Heart left ventricle (tissue), 16 donors: Measurements from ENCODE around the gene MICALL2. TPM values are rescaled to one million over a fixed set of nuclear protein-coding genes. Genes with fewer than 3 reads are reported as not detected.

Experiments used
- ATAC-seq, 4 donors: fragments of 200-7000 bp; cut with Tn5 transposase; one replicate each; pipeline ENCODE4 v1.9.1; 2020 to 2022; ENCODE audit warnings: moderate library complexity in 4 of 4, mild to moderate bottlenecking in 3 of 4, moderate number of reproducible peaks in 1 of 4
- DNase-seq, 5 donors: peaks; one replicate each; pipeline ENCODE4 v3.0.0-alpha.2; 2020
- H3K27ac ChIP-seq, 12 donors: fragments of 200-600 bp; sonication (generic) in 4 of 12; one replicate each; pipeline versions ENCODE4 v1.5.0 to v1.8.0; 2016 to 2022; ENCODE audit warnings: mild to moderate bottlenecking in 2 of 12
- H3K27me3 ChIP-seq, 9 donors: fragments of 200-600 bp; sonication (generic) in 2 of 9; one replicate each; pipeline versions ENCODE4 v1.5.1 to v1.8.0; 2016 to 2022; ENCODE audit warnings: mild to moderate bottlenecking in 3 of 9
- H3K36me3 ChIP-seq, 9 donors: fragments of 200-600 bp; sonication (generic) in 2 of 9; one replicate each; pipeline versions ENCODE4 v1.5.0 to v1.8.0; 2018 to 2022; ENCODE audit warnings: mild to moderate bottlenecking in 2 of 9
- H3K4me1 ChIP-seq, 12 donors: fragments of 200-600 bp; sonication (generic) in 4 of 12; one replicate each; pipeline versions ENCODE4 v1.5.0 to v1.8.0; 2016 to 2022; ENCODE audit warnings: mild to moderate bottlenecking in 3 of 12
- H3K4me3 ChIP-seq, 12 donors: fragments of 200-600 bp; sonication (generic) in 4 of 12; one replicate each; pipeline versions ENCODE4 v1.5.0 to v1.8.0; 2017 to 2022; ENCODE audit warnings: mild to moderate bottlenecking in 9 of 12, moderate library complexity in 4 of 12
- H3K9me3 ChIP-seq, 12 donors: fragments of 200-600 bp; sonication (generic) in 4 of 12; one replicate each; pipeline versions ENCODE4 v1.5.0 to v1.8.0; 2016 to 2022; ENCODE audit warnings: mild to moderate bottlenecking in 1 of 12
- POLR2A ChIP-seq, 2 donors: fragments of 450-650 bp; IDR thresholded peaks; one replicate each; pipeline ENCODE4 v1.6.1; 2017; ENCODE audit warnings: antibody characterized with exemption in 2 of 2, mild to moderate bottlenecking in 2 of 2, moderate library complexity in 2 of 2
- WGBS, 4 donors: extraction: QIAGEN DNeasy Blood & Tissue Kit in 2 of 4; methylation state at CpG; one replicate each; pipeline versions ENCODE4 v1.1.5 to v1.1.7; 2013 to 2018; 5-methylcytosine and 5-hydroxymethylcytosine counted together
- intact Hi-C, 10 donors: fragments of 100-400 bp; cut with DNase I; formaldehyde crosslinking; loops; one replicate each; pipeline versions ENCODE4 v1.11.1 to v1.14.2; 2022
- polyA plus RNA-seq, 2 donors: library from polyadenylated mRNA; stranded (reverse); fragments of 200-250 nt; gene quantifications; one replicate each; pipeline ENCODE4 v1.2.3, GENCODE V29; 2013
- total RNA-seq, 9 donors: library from RNA; depleted of rRNA in 2 of 9; stranded (reverse); fragments of >200 nt in 2 of 9; fragmentation: NEBNext Ultra II Directional in 3 of 9; extraction: Animal tissue kit (Norgen Biotek cat#: 25700) in 3 of 9; gene quantifications; one replicate each; pipeline versions ENCODE4 v1.1.0 to v1.2.4, GENCODE V29; 2016 to 2023
- TF ChIP-seq, protein P1 (sequence below), 12 donors: fragments of 200-600 bp; sonication (generic) in 4 of 12; IDR thresholded peaks; one replicate each; pipeline versions ENCODE4 v1.5.0 to v1.8.0; 2018 to 2022; ENCODE audit warnings: antibody characterized with exemption in 12 of 12, mild to moderate bottlenecking in 5 of 12
- donor health status: ischemic (EF 13 %, LVEDD 7.1; RV severe dilation, severe dysfunction).
- donor health status: healthy with polysubstance abuse.
- donor health status: DM: no; HTN: yes; CAD: no.
- donor health status: DM: no; HTN: no; CAD: no.
- donor health status: ischemic (EF 25% LVEDD 6.9; RV normal size, moderate dysfunction).
- donor health status: ischemic (EF 25% LVEDD 5.7; RV mildly dilated, moderate dysfunction).
- donor health status: healthy.
- donor health status: DM: yes; HTN: yes; CAD: no.
- donor health status: ischemic (EF 35%, LVEDD 5.7; RV mildly dilated, moderate dysfunction).
- donor health status: nonischemic (EF 11% LVEDD 7.7; RV severe dilation, severe dysfunction).
- donor health status: DM: yes; HTN: yes; CAD: no.
- donor health status: PGD.
- donor health status: ischemic (EF 29% LVEDD 5.4; RV normal size, mild dysfunction).
- donor health status: nonischemic (EF 23%, LVEDD 6.1; RV moderate dilation, normal function).

MICALL2 gene
- total and polyA plus RNA-seq, 11 donors = 2.5 to 18.3 (median 8.4) TPM

DNA sequence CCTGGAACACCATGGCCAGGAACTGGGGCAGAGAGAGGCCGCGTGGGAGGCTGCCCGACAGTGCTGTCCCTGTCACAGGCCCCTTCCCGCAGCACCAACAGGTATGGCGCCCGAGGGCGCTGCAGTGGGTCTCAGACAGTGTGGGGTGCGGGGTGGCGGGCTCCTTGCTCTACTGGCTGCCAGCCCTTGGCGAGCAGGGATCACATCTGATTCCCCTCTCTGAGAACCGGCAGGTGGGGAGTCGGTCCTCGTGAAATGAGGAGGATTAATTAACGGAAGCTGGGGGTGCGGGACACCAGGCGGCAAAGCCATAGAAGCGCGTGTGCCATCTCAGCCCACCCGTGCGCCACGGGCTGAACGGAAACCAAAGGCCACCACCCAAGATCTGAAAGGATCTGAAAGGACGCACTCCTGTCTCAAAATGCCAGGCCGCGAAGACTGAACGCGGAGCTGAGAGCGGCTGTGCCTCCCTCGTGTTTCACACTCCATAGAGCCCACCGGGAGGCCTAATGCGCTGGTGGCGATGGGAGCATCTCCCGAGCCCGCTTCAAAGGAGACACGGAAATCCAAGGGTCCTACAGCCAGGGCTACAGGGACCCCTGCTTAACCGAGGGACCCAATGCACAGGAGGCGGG lies 38.1 kb upstream of the MICALL2 start:
- DNase-seq = no peak

DNA sequence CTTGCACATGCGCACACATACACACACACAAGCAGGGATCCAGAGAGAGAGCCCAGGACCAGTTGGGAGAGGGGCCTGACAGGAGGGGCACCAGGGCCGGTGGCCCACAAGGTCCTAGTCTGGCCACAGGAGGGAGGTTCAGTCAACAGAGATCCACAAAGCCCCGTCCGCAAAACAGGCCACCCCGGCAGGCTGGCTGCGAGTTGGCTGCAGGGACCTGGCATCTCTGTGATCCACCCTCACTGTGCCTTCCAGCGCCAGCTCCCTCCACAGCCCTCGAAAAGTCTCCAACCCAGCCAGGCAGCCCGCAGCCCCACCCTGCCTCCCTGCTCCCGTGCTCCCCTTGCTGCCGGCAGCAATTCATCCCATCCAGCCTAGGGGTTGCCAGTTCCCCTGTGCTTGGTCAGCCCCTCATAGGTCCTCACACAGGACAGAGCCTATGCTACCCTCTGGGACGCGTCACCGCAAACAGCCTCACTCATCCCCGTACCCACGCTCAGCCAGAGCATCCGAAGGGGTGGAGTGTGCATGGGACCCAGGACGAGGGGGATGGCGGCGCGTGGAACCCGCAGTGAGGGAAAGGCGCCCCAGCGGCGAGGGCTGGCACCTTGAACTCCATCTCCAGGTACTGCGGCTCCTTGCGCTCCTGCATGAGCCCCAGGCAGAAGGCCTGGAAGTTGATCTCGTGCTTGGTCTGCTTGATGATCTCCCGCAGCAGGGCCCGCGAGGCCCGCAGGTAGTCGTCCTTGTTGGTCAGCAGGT lies 37.4 kb upstream of the MICALL2 start:
- DNase-seq = no peak
- Histone ChIP-seq H3K27me3 (no peaks in the 10 kb centered on the region), H3K36me3 (peaks cover 3 to 94% (median 91%) of the 10 kb centered on the region in 9 donors), H3K27ac (no peak overlapping the region), H3K4me3 (no peak overlapping the region), H3K9me3 (no peaks in the 10 kb centered on the region), H3K4me1 (peaks cover 0 to 4% (median under 1%) of the 10 kb centered on the region in 12 donors)
- ATAC-seq = peak in 1 of 4 donors; percentile 5
- TF ChIP-seq, protein P1, sequence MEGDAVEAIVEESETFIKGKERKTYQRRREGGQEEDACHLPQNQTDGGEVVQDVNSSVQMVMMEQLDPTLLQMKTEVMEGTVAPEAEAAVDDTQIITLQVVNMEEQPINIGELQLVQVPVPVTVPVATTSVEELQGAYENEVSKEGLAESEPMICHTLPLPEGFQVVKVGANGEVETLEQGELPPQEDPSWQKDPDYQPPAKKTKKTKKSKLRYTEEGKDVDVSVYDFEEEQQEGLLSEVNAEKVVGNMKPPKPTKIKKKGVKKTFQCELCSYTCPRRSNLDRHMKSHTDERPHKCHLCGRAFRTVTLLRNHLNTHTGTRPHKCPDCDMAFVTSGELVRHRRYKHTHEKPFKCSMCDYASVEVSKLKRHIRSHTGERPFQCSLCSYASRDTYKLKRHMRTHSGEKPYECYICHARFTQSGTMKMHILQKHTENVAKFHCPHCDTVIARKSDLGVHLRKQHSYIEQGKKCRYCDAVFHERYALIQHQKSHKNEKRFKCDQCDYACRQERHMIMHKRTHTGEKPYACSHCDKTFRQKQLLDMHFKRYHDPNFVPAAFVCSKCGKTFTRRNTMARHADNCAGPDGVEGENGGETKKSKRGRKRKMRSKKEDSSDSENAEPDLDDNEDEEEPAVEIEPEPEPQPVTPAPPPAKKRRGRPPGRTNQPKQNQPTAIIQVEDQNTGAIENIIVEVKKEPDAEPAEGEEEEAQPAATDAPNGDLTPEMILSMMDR (IDR thresholded peaks at IDR 0.05) = no peak
- no peak for TF ChIP-seq POLR2A (IDR thresholded peaks at IDR 0.05)
- intact Hi-C loops = no loop called here
- 92 to 96% (median 94%) methylated on average over 21 to 33 of the region's 33 CpGs for WGBS, 4 donors

More for the DNA sequence above, 38.1 kb upstream of the MICALL2 start:
- Histone ChIP-seq H3K4me3 (no peak overlapping the region), H3K27me3 (no peaks in the 10 kb centered on the region), H3K9me3 (no peaks in the 10 kb centered on the region), H3K36me3 (peaks cover 3 to 94% (median 91%) of the 10 kb centered on the region in 9 donors), H3K4me1 (peaks cover 0 to 11% (median 6%) of the 10 kb centered on the region in 12 donors), H3K27ac (no peak overlapping the region)
- WGBS, 4 donors = 90 to 96% (median 93%) methylated on average over 26 to 37 of the region's 37 CpGs
- intact Hi-C loops = no loop called here
- ATAC-seq = no peak
- TF ChIP-seq, protein P1 (IDR thresholded peaks at IDR 0.05) = no peak
- no peak for TF ChIP-seq POLR2A (IDR thresholded peaks at IDR 0.05)

DNA sequence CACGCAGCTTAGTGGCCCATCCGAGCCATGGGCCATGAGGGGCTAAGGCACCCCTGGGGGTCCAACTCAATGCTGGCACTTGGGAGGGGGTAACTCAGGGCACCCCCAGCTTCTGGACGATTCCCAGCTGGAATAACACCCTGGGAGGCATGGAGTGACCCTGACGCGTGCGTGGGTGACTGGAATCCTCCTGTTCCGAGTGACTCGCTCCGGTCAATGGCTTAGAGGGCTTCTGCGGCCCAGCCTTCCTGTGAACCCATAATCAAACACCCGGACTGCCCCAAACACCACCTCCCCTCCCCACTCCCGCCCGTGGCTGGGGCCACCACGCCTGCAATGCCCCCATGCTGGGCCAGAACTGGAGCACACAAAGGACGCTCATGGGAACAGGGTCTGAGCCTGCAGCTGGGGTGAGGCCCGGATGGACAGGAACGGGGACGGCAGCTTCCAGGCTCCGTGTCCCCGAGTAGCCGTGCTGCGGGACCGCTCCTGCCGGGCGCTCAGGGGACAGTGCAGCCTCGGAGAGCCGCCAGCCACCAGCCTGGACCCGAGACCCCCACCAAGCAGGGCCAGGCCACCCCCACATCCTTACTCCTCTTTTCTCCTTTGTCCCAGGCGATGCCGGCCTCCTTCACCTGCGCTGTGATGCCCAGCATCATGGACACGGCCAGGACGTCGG lies 36.4 kb upstream of the MICALL2 start:
- WGBS, 4 donors = 92 to 94% (median 93%) methylated on average over 29 to 34 of the region's 34 CpGs
- H3K4me3 ChIP-seq = no peak overlapping the region
- H3K9me3 ChIP-seq = no peaks in the 10 kb centered on the region
- intact Hi-C loops = no loop called here
- ATAC-seq (no peak), DNase-seq (no peak)
- H3K27me3 ChIP-seq = no peaks in the 10 kb centered on the region
- no peaks in the 10 kb centered on the region for H3K4me1 ChIP-seq
- TF ChIP-seq POLR2A (IDR thresholded peaks at IDR 0.05) = no peak
- TF ChIP-seq, protein P1 (IDR thresholded peaks at IDR 0.05) = no peak
- H3K27ac ChIP-seq = no peak overlapping the region
- peaks cover 3 to 95% (median 85%) of the 10 kb centered on the region in 9 donors for H3K36me3 ChIP-seq
